GM23338 (cell line): ENCODE measurements around the gene CNDP2. TPM values are rescaled to one million over a fixed set of nuclear protein-coding genes. Genes with fewer than 3 reads are reported as not detected.

Experiments
- ATAC-seq: fragments of 200-7000 bp; cut with Tn5 transposase; 3 replicates; pipeline ENCODE4 v1.9.1; 2020
- DNase-seq: peaks from one replicate; pipeline ENCODE4 v3.0.0-alpha.2; 2015; ENCODE audit warnings: low spot score
- H2AFZ ChIP-seq: fragments of 200-600 bp; sonication (generic); 2 replicates; pipeline ENCODE4 v1.8.0; 2016; ENCODE audit warnings: antibody characterized with exemption, mild to moderate bottlenecking, moderate library complexity
- H3F3A ChIP-seq: fragments of 200-600 bp; sonication (generic); replicated peaks from 2 replicates; pipeline ENCODE4 v1.8.0; 2017; ENCODE audit warnings: antibody characterized with exemption, mixed run types, low read depth
- H3K27ac ChIP-seq: fragments of 200-600 bp; sonication (generic); 2 replicates; pipeline ENCODE4 v1.6.1; 2016; ENCODE audit warnings: low read depth
- H3K27me3 ChIP-seq: fragments of 200-600 bp; sonication (generic); 2 replicates; pipeline ENCODE4 v1.8.0; 2016; ENCODE audit warnings: mild to moderate bottlenecking, mixed run types, moderate library complexity; ENCODE audit not compliant: insufficient read depth
- H3K36me3 ChIP-seq: fragments of 200-600 bp; sonication (generic); 2 replicates; pipeline ENCODE4 v1.8.0; 2016; ENCODE audit warnings: mild to moderate bottlenecking; ENCODE audit not compliant: insufficient read depth
- H3K4me1 ChIP-seq: fragments of 200-600 bp; sonication (generic); 2 replicates; pipeline ENCODE4 v1.8.0; 2016; ENCODE audit warnings: mild to moderate bottlenecking, moderate library complexity; ENCODE audit not compliant: insufficient read depth
- H3K4me2 ChIP-seq: fragments of 200-600 bp; sonication (generic); 2 replicates; pipeline ENCODE4 v1.7.1; 2017; ENCODE audit warnings: mixed run types
- H3K4me3 ChIP-seq: fragments of 200-600 bp; sonication (generic); 2 replicates; pipeline ENCODE4 v1.6.1; 2016; ENCODE audit warnings: mixed run types
- H3K79me2 ChIP-seq: fragments of 200-600 bp; sonication (generic); replicated peaks from 2 replicates; pipeline ENCODE4 v1.8.0; 2017; ENCODE audit warnings: mild to moderate bottlenecking; ENCODE audit not compliant: insufficient read depth
- H3K9me2 ChIP-seq: fragments of 200-600 bp; sonication (generic); 2 replicates; pipeline ENCODE4 v1.8.0; 2017; ENCODE audit not compliant: insufficient read depth
- H4K20me1 ChIP-seq: fragments of 200-600 bp; sonication (generic); replicated peaks from 2 replicates; pipeline ENCODE4 v1.8.0; 2017; ENCODE audit warnings: mild to moderate bottlenecking; ENCODE audit not compliant: insufficient read depth
- H3K27ac Mint-ChIP-seq: 2 replicates; pipeline ENCODE4 v1.8.0; 2020; ENCODE audit warnings: inconsistent platforms, mild to moderate bottlenecking, moderate library complexity, mixed read lengths
- H3K27me3 Mint-ChIP-seq: 3 replicates; pipeline ENCODE4 v1.8.0; 2022; ENCODE audit warnings: low read depth, mild to moderate bottlenecking, moderate library complexity, mixed read lengths, inconsistent platforms; ENCODE audit not compliant: insufficient read depth, poor library complexity
- H3K36me3 Mint-ChIP-seq: 3 replicates; pipeline ENCODE4 v1.8.0; 2021; ENCODE audit warnings: low read depth, mild to moderate bottlenecking, inconsistent platforms, moderate library complexity, mixed read lengths
- H3K4me1 Mint-ChIP-seq: 3 replicates; pipeline ENCODE4 v1.8.0; 2020; ENCODE audit warnings: mild to moderate bottlenecking, inconsistent platforms, mixed read lengths
- H3K4me3 Mint-ChIP-seq: 3 replicates; pipeline ENCODE4 v1.8.0; 2021; ENCODE audit warnings: moderate library complexity, mild to moderate bottlenecking, inconsistent platforms, mixed read lengths
- H3K9me3 Mint-ChIP-seq: 3 replicates; pipeline ENCODE4 v1.8.0; 2020; ENCODE audit warnings: moderate library complexity, mild to moderate bottlenecking, inconsistent platforms, mixed read lengths
- CREB1 ChIP-seq: fragments of 250-450 bp; sonication (Bioruptor Pico); IDR thresholded peaks from 2 replicates; pipeline ENCODE4 v1.5.0; 2020; ENCODE audit warnings: low read depth, mild to moderate bottlenecking, moderate library complexity
- CTCF ChIP-seq, 2 experiments: fragments of 200-600 bp in 1 of 2; sonication (generic) in 1 of 2; conservative IDR thresholded peaks; 2 replicates each; pipeline versions ENCODE4 v1.5.1 to v1.6.1; 2016 to 2017; ENCODE audit warnings: antibody characterized with exemption in 2 of 2, low read depth in 2 of 2, mild to moderate bottlenecking in 2 of 2, moderate library complexity in 1 of 2
- ETS1 ChIP-seq: IDR thresholded peaks from 2 replicates; pipeline ENCODE4 v1.6.1; 2016; ENCODE audit warnings: antibody characterized with exemption
- EZH2 ChIP-seq: fragments of 200-600 bp; sonication (generic); IDR thresholded peaks from one replicate; pipeline ENCODE4 v1.8.0; 2017; ENCODE audit warnings: antibody characterized with exemption, mild to moderate bottlenecking, low read depth; ENCODE audit not compliant: unreplicated experiment
- EZH2phosphoT487 ChIP-seq: fragments of 200-600 bp; sonication (generic); IDR thresholded peaks from one replicate; pipeline ENCODE4 v1.8.1; 2018; ENCODE audit warnings: antibody characterized with exemption; ENCODE audit not compliant: unreplicated experiment
- JUNB ChIP-seq: IDR thresholded peaks from one replicate; pipeline ENCODE4 v1.6.1; 2016; ENCODE audit warnings: antibody characterized with exemption; ENCODE audit not compliant: unreplicated experiment
- NANOG ChIP-seq: IDR thresholded peaks from 2 replicates; pipeline ENCODE4 v1.6.1; 2016; ENCODE audit warnings: antibody characterized with exemption, borderline replicate concordance
- POLR2AphosphoS5 ChIP-seq: IDR thresholded peaks from 2 replicates; pipeline ENCODE4 v1.6.1; 2016; ENCODE audit warnings: antibody characterized with exemption, low read depth
- REST ChIP-seq: IDR thresholded peaks from one replicate; pipeline ENCODE4 v1.6.1; 2018; ENCODE audit warnings: antibody characterized with exemption; ENCODE audit not compliant: unreplicated experiment
- STAT1 ChIP-seq: IDR thresholded peaks from one replicate; pipeline ENCODE4 v1.6.1; 2016; ENCODE audit warnings: antibody characterized with exemption; ENCODE audit not compliant: unreplicated experiment
- ZNF114 ChIP-seq: fragments of 250-450 bp; sonication (Bioruptor Pico); IDR thresholded peaks from 2 replicates; pipeline ENCODE4 v1.5.0; 2020; ENCODE audit warnings: mild to moderate bottlenecking, moderate library complexity
- ZNF331 ChIP-seq: fragments of 250-450 bp; sonication (Bioruptor Pico); IDR thresholded peaks from 2 replicates; pipeline ENCODE4 v1.5.0; 2020; ENCODE audit warnings: low read depth, mild to moderate bottlenecking, moderate library complexity
- ZNF462 ChIP-seq: fragments of 250-450 bp; sonication (Bioruptor Pico); IDR thresholded peaks from 2 replicates; pipeline ENCODE4 v1.5.0; 2020; ENCODE audit warnings: mild to moderate bottlenecking, moderate library complexity
- polyA plus RNA-seq: library from polyadenylated mRNA; unstranded; fragments of >200 nt; fragmentation: Nextera tagmentation; extraction: Ambion mirVana; gene quantifications from 2 replicates; pipeline ENCODE4 v1.2.1, GENCODE V29; 2016
- total RNA-seq: library from RNA; depleted of rRNA; stranded (reverse); fragments of >200 nt; shearing (Covaris generic); gene quantifications from 2 replicates; pipeline ENCODE4 v1.2.3, GENCODE V29; 2014

The CNDP2 gene
- total and polyA plus RNA-seq, 2 experiments from 2014 or later: 116 to 175 TPM

- Histone ChIP-seq H3K4me1 (no peaks in the 10 kb centered on the region), H3K79me2 (no peaks in the 10 kb centered on the region), H3K27me3 (no peaks in the 10 kb centered on the region), H3K27ac (no peak overlapping the region), H3K4me2 (no peak overlapping the region), H4K20me1 (no peaks in the 10 kb centered on the region), H3K36me3 (no peaks in the 10 kb centered on the region), H3F3A (no peaks in the 10 kb centered on the region), H3K9me2 (no peaks in the 10 kb centered on the region; the same call in 1 of the 2 replicates), H2AFZ (no peak overlapping the region), H3K4me3 (no peak overlapping the region)
- no peak for TF ChIP-seq CTCF (conservative IDR thresholded peaks at IDR 0.05; ENCODE audit: low read depth in 2 of 2)
- no peak for TF ChIP-seq NANOG
- TF ChIP-seq POLR2AphosphoS5: no peak
- no peak for TF ChIP-seq ZNF331 (CRISPR knock-in tag)
- no peak for TF ChIP-seq CREB1 (CRISPR knock-in tag)
- TF ChIP-seq ZNF114 (CRISPR knock-in tag): no peak
- TF ChIP-seq EZH2phosphoT487: no peak
- no peak for TF ChIP-seq ZNF462 (CRISPR knock-in tag)
- TF ChIP-seq REST: no peak
- TF ChIP-seq ETS1: no peak
- TF ChIP-seq JUNB: no peak
- TF ChIP-seq STAT1: no peak
- no peak for TF ChIP-seq EZH2
- Mint-ChIP-seq H3K9me3 (peaks cover 11% of the 10 kb centered on the region), H3K27ac (no peak overlapping the region), H3K36me3 (no peaks in the 10 kb centered on the region), H3K4me1 (peaks cover 3% of the 10 kb centered on the region; the same call in 1 of the 3 replicates), H3K4me3 (no peak overlapping the region), H3K27me3 (peaks cover 6% of the 10 kb centered on the region)
- ATAC-seq: no peak
- DNase-seq: no peak
These were observed 76.9 kb downstream of the CNDP2 start for GRCh38 chr18:74573053-74573452.
